GM12875 (cell line): Measurements from ENCODE around the gene PADI2.

ENCODE experiments used
- H3K4me3 ChIP-seq: one replicate; pipeline ENCODE4 v1.5.1; 2011; ENCODE audit warnings: low read depth, low read length, control low read depth
- CTCF ChIP-seq: IDR thresholded peaks from 2 replicates; pipeline ENCODE4 v1.5.1; 2011; ENCODE audit warnings: low read depth, mild to moderate bottlenecking, control low read depth, inconsistent platforms, low read length, moderate library complexity, borderline replicate concordance; ENCODE audit not compliant: insufficient read depth

PADI2 gene

DNA sequence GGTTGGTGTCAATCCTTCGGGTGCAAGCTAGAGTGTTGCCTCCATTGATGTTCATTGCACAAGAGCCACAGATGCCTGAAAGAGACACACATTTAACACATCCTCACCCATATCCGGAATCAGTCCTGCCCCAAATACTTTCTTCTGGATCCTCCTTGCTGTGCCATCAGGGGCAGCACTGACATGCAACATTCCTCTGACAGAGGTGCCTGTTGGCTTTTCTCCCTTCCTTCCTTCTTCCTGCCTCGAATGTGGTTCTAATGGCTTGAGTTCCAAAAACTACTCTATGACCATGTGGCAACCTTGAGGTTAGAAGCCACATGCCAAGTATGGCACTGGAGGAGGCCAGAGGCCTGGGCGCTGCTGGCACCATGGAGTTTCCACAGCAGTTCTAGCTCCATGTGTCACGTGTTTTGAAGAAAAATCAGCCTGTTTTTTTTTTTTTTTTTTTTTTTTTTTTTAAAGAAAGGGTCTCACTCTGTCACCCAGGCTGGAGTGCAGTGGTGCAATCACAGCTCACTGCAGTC lies 90.5 kb downstream of the PADI2 start:
- no peak overlapping the region for H3K4me3 ChIP-seq
- no peak for TF ChIP-seq CTCF

GRCh38 chr1:17027900-17028299 lies 91.4 kb downstream of the PADI2 start:
- H3K4me3 ChIP-seq = no peak overlapping the region
- no peak for TF ChIP-seq CTCF

DNA sequence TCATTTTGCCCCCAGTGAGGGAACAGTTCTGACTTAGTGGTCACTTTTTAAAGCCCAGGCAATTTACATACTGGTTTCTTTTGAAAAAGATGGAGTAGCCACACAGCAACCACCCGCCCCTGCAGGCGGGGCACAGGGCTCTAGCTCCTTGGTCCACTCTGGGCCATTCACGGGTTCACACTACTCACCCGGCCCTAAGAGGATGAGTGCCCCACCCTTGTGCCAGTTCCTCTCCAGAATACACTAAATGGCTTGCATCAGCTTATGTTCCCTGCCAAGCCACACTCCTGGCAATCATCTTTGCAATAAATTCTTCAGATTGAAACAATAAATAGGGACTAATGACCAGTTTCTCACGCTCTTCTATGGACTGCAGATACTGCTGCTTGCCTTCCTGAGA lies 91.8 kb downstream of the PADI2 start:
- H3K4me3 ChIP-seq = no peak overlapping the region
- no peak for TF ChIP-seq CTCF

- no peak for TF ChIP-seq CTCF
- H3K4me3 ChIP-seq = no peak overlapping the region
Observed at GRCh38 chr1:17024721-17025120, 94.5 kb downstream of the PADI2 start.

DNA sequence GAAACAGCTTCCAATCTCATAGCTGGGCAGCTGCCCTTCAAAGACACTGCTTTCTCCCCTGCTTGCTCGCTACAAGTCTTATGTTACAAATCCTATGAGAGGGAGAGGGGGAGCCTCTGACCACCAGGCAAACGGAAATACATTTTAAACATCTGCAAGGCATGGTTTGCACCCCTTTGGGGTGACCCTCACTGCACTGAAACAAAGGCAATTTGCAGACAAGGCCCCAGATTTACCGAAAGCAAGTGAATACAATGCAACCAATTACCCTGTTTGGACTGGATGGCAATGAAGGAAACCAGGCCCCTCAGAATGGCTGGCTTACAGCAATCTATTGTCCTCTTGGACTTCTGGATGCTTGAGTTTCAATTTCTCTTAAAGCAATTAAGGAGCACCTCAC lies 95.7 kb downstream of the PADI2 start:
- no peak for TF ChIP-seq CTCF

GRCh38 chr1:17023102-17023501 lies 96.1 kb downstream of the PADI2 start:
- TF ChIP-seq CTCF = no peak
- H3K4me3 ChIP-seq = no peak overlapping the region

More for the DNA sequence above, 95.7 kb downstream of the PADI2 start:
- H3K4me3 ChIP-seq = no peak overlapping the region

- TF ChIP-seq CTCF = no peak
- H3K4me3 ChIP-seq = no peak overlapping the region
Observed at GRCh38 chr1:17021896-17022295, 97.4 kb downstream of the PADI2 start.
